HepG2 (cell line): ENCODE measurements around the gene KLF13.

ENCODE experiments used
- CHD4 ChIP-seq: fragments of 200-600 bp; sonication (generic); IDR thresholded peaks from 2 replicates; pipeline ENCODE4 v1.7.0; 2017; ENCODE audit warnings: mild to moderate bottlenecking, low read length, borderline replicate concordance
- TCF7L2 ChIP-seq: IDR thresholded peaks from 2 replicates; pipeline ENCODE4 v1.6.1; 2011; ENCODE audit warnings: mild to moderate bottlenecking, low read depth, low read length, moderate library complexity

DNA sequence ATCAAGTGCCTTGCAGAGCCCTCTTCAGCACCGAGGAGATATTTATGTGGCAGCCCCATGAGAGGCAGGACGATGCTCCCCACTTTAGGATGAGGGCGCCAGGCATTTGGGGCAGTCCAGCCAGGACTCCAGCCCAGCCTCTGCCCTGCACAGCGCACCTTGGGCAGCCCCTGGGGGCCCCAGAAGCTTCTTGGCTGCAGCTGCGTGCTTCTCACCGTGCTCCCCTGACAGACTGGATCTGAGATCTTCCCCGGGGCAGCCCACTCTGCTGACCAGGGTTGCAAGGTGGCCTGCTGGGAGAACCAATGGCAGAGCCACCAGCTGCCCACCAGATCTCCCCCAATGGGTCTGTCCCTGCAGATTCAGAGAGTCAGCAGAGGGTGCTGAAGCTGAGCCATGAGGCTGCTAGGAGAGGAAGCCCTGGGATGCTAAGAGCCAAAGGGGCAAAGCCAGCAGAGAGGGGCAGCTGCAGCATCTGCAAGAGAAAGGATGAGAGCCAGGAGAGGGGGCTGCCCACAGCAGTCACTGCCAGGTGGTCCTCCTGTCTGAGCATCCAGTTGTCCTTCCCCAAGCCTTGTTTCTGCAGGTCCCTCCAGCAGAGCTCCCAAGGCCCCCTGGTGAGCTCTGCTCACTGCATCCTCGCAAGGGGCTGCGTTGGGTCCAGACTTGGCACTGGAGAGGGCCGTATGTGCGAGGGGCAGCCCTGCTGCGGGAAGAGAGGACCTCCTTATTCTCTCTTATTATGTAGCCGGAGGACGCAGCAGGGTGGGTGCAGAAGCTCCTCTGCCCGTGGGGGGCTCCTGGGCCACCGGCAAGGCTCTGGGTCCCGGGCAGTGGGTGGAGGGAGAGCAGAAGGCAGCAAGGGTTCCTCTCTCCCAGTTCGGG is 14.7 kb upstream of the KLF13 start:
- no peak for TF ChIP-seq CHD4
- no peak for TF ChIP-seq TCF7L2
